Cardiac fibroblast (primary cell): ENCODE measurements around the gene CCDC192.
"Not testable (repeated sequence)": the region's sequence is repeated elsewhere in the genome, so short reads cannot be mapped to it uniquely, and the experiment has no call there.

Source experiments
- DNase-seq, 2 donors: peaks; one replicate each; pipeline versions ENCODE4 v3.0.0 to v3.0.0-alpha.2; 2010; ENCODE audit warnings: low read depth in 2 of 2
- H3K4me3 ChIP-seq, 2 donors: replicated peaks in 1 of 2; 1 replicate in 1 of 2; 2 replicates in 1 of 2; pipeline ENCODE4 v1.5.1; 2011; ENCODE audit warnings: low read depth in 2 of 2, low read length in 2 of 2, mild to moderate bottlenecking in 2 of 2, moderate library complexity in 1 of 2
- CTCF ChIP-seq: IDR thresholded peaks from one replicate; pipeline ENCODE4 v1.5.1; 2011; ENCODE audit warnings: low read depth, mild to moderate bottlenecking, low read length, inconsistent platforms

The CCDC192 gene

DNA sequence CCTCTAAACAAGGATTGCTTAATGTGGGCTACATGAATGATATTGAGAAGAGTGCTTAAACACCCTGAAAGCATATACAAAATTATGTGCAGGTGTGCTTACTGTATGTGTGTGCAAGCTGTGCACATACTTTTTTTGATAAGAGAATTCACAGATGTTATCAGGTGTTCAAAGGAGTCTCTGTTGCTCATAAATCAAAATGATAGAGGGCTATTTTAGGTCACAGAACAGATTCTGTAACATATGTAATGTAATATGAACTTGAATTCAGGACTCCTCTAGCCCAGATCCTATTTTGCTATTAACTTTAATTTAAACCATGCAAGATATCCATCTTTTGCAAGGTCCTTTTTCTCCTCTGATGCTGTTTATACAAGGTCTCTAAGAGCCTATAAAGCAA is 38.2 kb downstream of the CCDC192 start:
- no peak for TF ChIP-seq CTCF
- H3K4me3 ChIP-seq: no peak overlapping the region
- no peak for DNase-seq

DNA sequence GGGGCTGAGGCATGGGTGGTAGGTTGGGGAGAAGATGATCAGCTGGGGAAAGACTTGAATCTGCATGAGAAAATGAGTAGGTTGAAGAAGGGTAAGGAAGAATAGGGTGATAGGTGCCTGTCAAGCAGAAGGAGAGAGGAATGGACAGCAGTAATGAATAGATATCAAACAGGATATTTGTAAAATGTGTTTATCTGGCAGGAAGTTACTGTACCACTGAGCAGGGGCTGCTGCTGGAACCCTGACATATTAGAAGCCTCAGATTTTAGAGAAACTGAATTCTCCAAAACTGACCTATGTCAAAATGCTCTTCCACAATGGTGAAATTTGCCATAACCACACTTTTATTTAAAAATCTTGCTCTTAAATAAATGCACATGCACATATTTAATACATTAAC is 41.0 kb downstream of the CCDC192 start:
- DNase-seq: no peak
- TF ChIP-seq CTCF: no peak
- H3K4me3 ChIP-seq: no peak overlapping the region

DNA sequence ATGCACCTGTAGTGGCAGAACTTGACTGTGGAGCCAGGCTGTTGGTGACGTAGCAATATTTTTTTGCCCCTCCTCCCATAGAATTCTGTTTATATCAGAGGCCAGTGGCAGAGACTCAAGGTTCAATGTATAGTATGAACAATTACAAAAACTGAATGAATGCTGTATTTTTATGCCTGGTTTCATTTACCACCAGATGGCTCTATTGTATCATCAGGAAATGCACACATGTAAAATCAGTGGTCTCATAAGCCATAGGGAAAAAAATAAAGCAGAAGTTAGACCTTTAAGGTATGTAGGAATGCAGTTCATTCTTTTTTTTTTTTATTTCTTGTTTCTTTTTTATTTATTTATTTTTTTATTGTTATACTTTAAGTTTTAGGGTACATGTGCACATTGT is 43.6 kb downstream of the CCDC192 start:
- DNase-seq: peak; percentile 56 to 59
- peak; percentile 61 for TF ChIP-seq CTCF
- no peak overlapping the region for H3K4me3 ChIP-seq

DNA sequence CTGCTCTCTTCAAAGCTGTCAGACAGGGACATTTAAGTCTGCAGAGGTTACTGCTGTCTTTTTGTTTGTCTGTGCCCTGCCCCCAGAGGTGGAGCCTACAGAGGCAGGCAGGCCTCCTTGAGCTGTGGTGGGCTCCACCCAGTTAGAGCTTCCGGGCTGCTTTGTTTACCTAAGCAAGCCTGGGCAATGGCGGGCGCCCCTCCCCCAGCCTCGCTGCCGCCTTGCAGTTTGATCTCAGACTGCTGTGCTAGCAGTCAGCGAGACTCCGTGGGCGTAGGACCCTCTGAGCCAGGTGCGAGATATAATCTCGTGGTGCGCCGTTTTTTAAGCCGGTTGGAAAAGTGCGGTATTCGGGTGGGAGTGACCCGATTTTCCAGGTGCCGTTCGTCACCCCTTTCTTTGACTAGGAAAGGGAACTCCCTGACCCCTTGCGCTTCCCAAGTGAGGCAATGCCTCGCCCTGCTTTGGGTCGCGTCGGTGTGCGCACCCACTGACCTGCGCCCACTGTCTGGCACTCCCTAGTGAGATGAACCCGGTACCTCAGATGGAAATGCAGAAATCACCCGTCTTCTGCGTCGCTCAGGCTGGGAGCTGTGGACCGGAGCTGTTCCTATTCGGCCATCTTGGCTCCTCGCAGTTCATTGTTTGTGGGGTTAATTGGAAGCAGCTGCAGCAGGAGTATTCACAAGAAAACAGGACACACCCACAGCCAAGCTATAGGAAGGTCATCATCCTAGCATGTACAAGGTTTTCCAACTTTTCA is 49.5 kb downstream of the CCDC192 start:
- not testable (repeated sequence) for DNase-seq, H3K4me3 ChIP-seq

GRCh38 chr5:127754259-127754658 is 51.1 kb downstream of the CCDC192 start:
- no peak overlapping the region for H3K4me3 ChIP-seq
- DNase-seq: peak; percentile 48 to 54
- no peak for TF ChIP-seq CTCF

DNA sequence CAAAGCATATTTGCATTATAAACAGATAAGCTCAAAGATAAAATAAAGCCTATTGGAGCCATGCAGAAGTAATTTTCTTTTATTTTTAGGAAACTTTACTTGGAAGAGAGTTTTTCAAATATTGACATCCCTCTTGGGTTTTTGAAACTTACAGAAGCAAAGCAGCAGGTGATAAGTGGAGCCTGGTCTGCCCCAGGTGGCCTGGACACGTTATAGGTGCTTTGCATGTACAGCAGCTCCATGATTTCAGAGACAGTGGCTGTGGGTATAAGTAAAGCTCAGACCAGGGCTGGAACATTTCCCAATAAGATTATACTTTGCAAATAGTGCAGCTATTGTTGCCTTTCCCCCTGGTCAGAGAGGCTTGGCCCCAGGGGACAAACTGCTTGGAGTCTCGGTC is 51.5 kb downstream of the CCDC192 start:
- no peak overlapping the region for H3K4me3 ChIP-seq
- no peak for DNase-seq
- no peak for TF ChIP-seq CTCF

DNA sequence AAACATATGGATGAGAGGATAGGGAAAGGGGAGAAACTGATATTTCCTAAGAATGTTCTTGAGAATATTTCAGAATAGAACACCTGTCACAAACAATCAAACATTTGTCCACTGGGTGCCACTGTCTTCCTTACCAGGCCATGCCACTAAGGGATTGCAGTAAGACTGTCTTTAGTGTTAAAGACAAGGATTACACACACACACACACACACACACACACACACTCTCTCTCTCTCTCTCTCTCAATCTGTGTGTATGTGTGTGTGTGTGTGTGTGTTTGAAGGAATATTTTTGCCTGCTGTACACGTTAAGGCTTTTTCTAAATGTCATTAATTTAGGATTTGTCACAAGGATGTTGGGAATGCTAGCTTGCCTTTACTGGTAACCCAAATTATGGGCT is 54.4 kb downstream of the CCDC192 start:
- peak; percentile 57 for TF ChIP-seq CTCF
- H3K4me3 ChIP-seq: no peak overlapping the region
- DNase-seq: peak; percentile 77 to 84
